A673 (cell line): ENCODE results near the gene TAS2R40.

Experiments
- CTCF ChIP-seq: fragments of 300-800, 200-600 bp; sonication (generic); conservative IDR thresholded peaks from 2 replicates; pipeline ENCODE4 v1.5.1; 2017; ENCODE audit warnings: low read depth, mild to moderate bottlenecking, antibody characterized with exemption, low read length, moderate library complexity, mixed read lengths
- EZH2 ChIP-seq: fragments of 200-600 bp; sonication (generic); IDR thresholded peaks from 2 replicates; pipeline ENCODE4 v1.6.1; 2017; ENCODE audit warnings: borderline replicate concordance, low read depth, mild to moderate bottlenecking, mixed read lengths, antibody characterized with exemption, low read length; ENCODE audit not compliant: poor library complexity, severe bottlenecking

GRCh38 chr7:143243614-143244013 lies 21.8 kb downstream of the TAS2R40 start:
- no peak for TF ChIP-seq CTCF
- no peak for TF ChIP-seq EZH2
